K562 (cell line): ENCODE data around the gene F2RL1. TPM values are rescaled to one million over a fixed set of nuclear protein-coding genes. Genes with fewer than 3 reads are reported as not detected.

Experiments used
- ADNP ChIP-seq: fragments of 200-800 bp; sonication (Bioruptor generic); IDR thresholded peaks from 2 replicates; pipeline ENCODE4 v1.6.1; 2016; ENCODE audit warnings: missing genetic modification characterization, missing compliant biosample characterization
- BRCA1 ChIP-seq, 2 experiments: fragments of 450-650 bp in 1 of 2; sonication (generic) in 1 of 2; formaldehyde crosslinking in 1 of 2; IDR thresholded peaks; 2 replicates each; pipeline versions ENCODE4 v1.5.0 to v1.6.1; 2017 to 2020; ENCODE audit warnings: mild to moderate bottlenecking in 1 of 2, missing genetic modification reagents in 1 of 2
- CBFA2T2 ChIP-seq: fragments of 450-650 bp; conservative IDR thresholded peaks from 2 replicates; pipeline ENCODE4 v1.6.1; 2017; ENCODE audit warnings: mild to moderate bottlenecking
- CBFA2T3 ChIP-seq: fragments of 450-650 bp; IDR thresholded peaks from 2 replicates; pipeline ENCODE4 v1.6.1; 2017
- CHD7 ChIP-seq: fragments of 200-600 bp; sonication (generic); IDR thresholded peaks from one replicate; pipeline ENCODE4 v1.6.1; 2012; ENCODE audit warnings: mild to moderate bottlenecking, low read depth, low read length, inconsistent platforms
- IFI16 ChIP-seq: fragments of 250-450 bp; sonication (Bioruptor Pico); IDR thresholded peaks from 2 replicates; pipeline ENCODE4 v2.1.2; 2022; ENCODE audit warnings: mild to moderate bottlenecking, inconsistent platforms
- MECOM ChIP-seq: fragments of 250-450 bp; sonication (Bioruptor Pico); IDR thresholded peaks from 2 replicates; pipeline ENCODE4 v1.8.0; 2022; ENCODE audit warnings: inconsistent platforms
- PHF20 ChIP-seq: fragments of 450-650 bp; IDR thresholded peaks from 2 replicates; pipeline ENCODE4 v1.6.1; 2018; ENCODE audit not compliant: partially characterized antibody
- RHOXF2B ChIP-seq: fragments of 250-450 bp; sonication (Bioruptor Pico); conservative IDR thresholded peaks from 2 replicates; pipeline ENCODE4 v1.5.1; 2021
- TCF7 ChIP-seq: sonication (generic); IDR thresholded peaks from 2 replicates; pipeline ENCODE4 v1.6.1; 2016; ENCODE audit warnings: antibody characterized with exemption, borderline replicate concordance
- THRA ChIP-seq: fragments of 450-650 bp; IDR thresholded peaks from 2 replicates; pipeline ENCODE4 v1.6.1; 2017; ENCODE audit warnings: mild to moderate bottlenecking, moderate library complexity
- ZBTB5 ChIP-seq: fragments of 450-650 bp; IDR thresholded peaks from 2 replicates; pipeline ENCODE4 v1.6.1; 2017; ENCODE audit warnings: antibody characterized with exemption
- ZNF212 ChIP-seq: fragments of 450-650 bp; formaldehyde crosslinking; IDR thresholded peaks from 2 replicates; pipeline ENCODE4 v1.4.0; 2020; ENCODE audit warnings: mild to moderate bottlenecking
- ZNF239 ChIP-seq: fragments of 250-450 bp; sonication (Bioruptor Pico); IDR thresholded peaks from 2 replicates; pipeline ENCODE4 v1.4.0; 2020; ENCODE audit warnings: mild to moderate bottlenecking
- ZNF780A ChIP-seq: fragments of 250-450 bp; sonication (Bioruptor Pico); IDR thresholded peaks from 2 replicates; pipeline ENCODE4 v1.5.0; 2021; ENCODE audit warnings: mild to moderate bottlenecking
- polyA plus RNA-seq, 8 experiments: library from polyadenylated mRNA; depleted of rRNA in 4 of 8; stranded (reverse) in 5 of 8; unstranded in 3 of 8; fragments of >200 nt; fragmentation: Nextera tagmentation in 2 of 8; fragmentation: Illumina TruSeq in 1 of 8; extraction: Ambion mirVana in 2 of 8; extraction: Trizol in 1 of 8; gene quantifications; 2 replicates each; pipeline versions ENCODE4 v1.2.1 to v1.2.3, GENCODE V29; 2011 to 2014; ENCODE audit warnings: inconsistent platforms in 1 of 8, missing spikeins in 1 of 8
- total RNA-seq, 7 experiments: library from RNA; depleted of rRNA in 6 of 7; stranded (reverse); fragments of >200 nt in 6 of 7; fragmentation: Illumina TruSeq in 2 of 7; extraction: Trizol in 2 of 7; gene quantifications; 2 replicates each; pipeline versions ENCODE4 v1.2.1 to v1.2.3, GENCODE V29; 2011 to 2021; ENCODE audit warnings: low replicate concordance in 1 of 7

F2RL1 gene
- total and polyA plus RNA-seq, 9 of the 15 experiments (the other 6 are each of a cell fraction or from before 2014, with no cell fraction given) = 0.03 to 0.50 (median 0.27) TPM; not detected in 6

- no peak for TF ChIP-seq CHD7
- TF ChIP-seq ZNF239 (CRISPR knock-in tag) = no peak
- TF ChIP-seq PHF20 = no peak
- no peak for TF ChIP-seq RHOXF2B
- no peak for TF ChIP-seq ZNF212 (CRISPR knock-in tag)
- TF ChIP-seq MECOM (CRISPR knock-in tag) = peak; percentile 47; the same call in 1 of the 2 replicates
- peak; percentile 90 for TF ChIP-seq CBFA2T3
- no peak for TF ChIP-seq ADNP (tag)
- TF ChIP-seq IFI16 (CRISPR knock-in tag) = no peak
- no peak for TF ChIP-seq ZNF780A (CRISPR knock-in tag)
- no peak for TF ChIP-seq THRA
- no peak for TF ChIP-seq ZBTB5
- TF ChIP-seq CBFA2T2 = peak; percentile 80
- no peak for TF ChIP-seq BRCA1 (IDR thresholded peaks at IDR 0.05)
- TF ChIP-seq BRCA1 (CRISPR knock-in tag; IDR thresholded peaks at IDR 0.05) = no peak
- no peak for TF ChIP-seq TCF7
Observed at GRCh38 chr5:76805821-76806505, 12.9 kb upstream of the F2RL1 start (continued).
